Ishikawa (cell line): ENCODE data around the gene FMNL2.

ENCODE experiments used
- CEBPB ChIP-seq: IDR thresholded peaks from 2 replicates; pipeline ENCODE4 v1.6.1; 2012
- CREB1 ChIP-seq: IDR thresholded peaks from 2 replicates; pipeline ENCODE4 v1.6.1; 2012; ENCODE audit warnings: low read depth
- EGR1 ChIP-seq: IDR thresholded peaks from 2 replicates; pipeline ENCODE4 v1.6.1; 2012
- EP300 ChIP-seq: IDR thresholded peaks from 2 replicates; pipeline ENCODE4 v1.6.1; 2012; ENCODE audit warnings: borderline replicate concordance
- FOXM1 ChIP-seq: IDR thresholded peaks from 2 replicates; pipeline ENCODE4 v1.6.1; 2012; ENCODE audit warnings: low read depth, borderline replicate concordance
- MAX ChIP-seq: IDR thresholded peaks from 2 replicates; pipeline ENCODE4 v1.6.1; 2012
- NFIC ChIP-seq: IDR thresholded peaks from 2 replicates; pipeline ENCODE4 v1.6.1; 2012
- RAD21 ChIP-seq: IDR thresholded peaks from 2 replicates; pipeline ENCODE4 v1.6.1; 2012; ENCODE audit warnings: low read depth
- TAF1 ChIP-seq: IDR thresholded peaks from 2 replicates; pipeline ENCODE4 v1.6.1; 2012; ENCODE audit warnings: low read depth, mild to moderate bottlenecking
- TCF12 ChIP-seq: IDR thresholded peaks from 2 replicates; pipeline ENCODE4 v1.6.1; 2012; ENCODE audit warnings: low read depth
- TEAD4 ChIP-seq: IDR thresholded peaks from 2 replicates; pipeline ENCODE4 v1.6.1; 2012
- YY1 ChIP-seq: IDR thresholded peaks from 2 replicates; pipeline ENCODE4 v1.6.1; 2012; ENCODE audit warnings: low read depth
- ZBTB7A ChIP-seq: IDR thresholded peaks from 2 replicates; pipeline ENCODE4 v1.6.1; 2012; ENCODE audit warnings: low read depth
- TF ChIP-seq, protein P1 (sequence below): IDR thresholded peaks from 2 replicates; pipeline ENCODE4 v1.6.1; 2012
- TF ChIP-seq, protein P2 (sequence below): IDR thresholded peaks from 2 replicates; pipeline ENCODE4 v1.6.1; 2012; ENCODE audit warnings: low read depth, mild to moderate bottlenecking

FMNL2 gene

GRCh38 chr2:152477347-152478092 lies 142.5 kb downstream of the FMNL2 start:
- TF ChIP-seq TAF1 (no peak), YY1 (no peak), CEBPB (no peak), ZBTB7A (no peak), EGR1 (no peak), RAD21 (no peak), NFIC (no peak), CREB1 (no peak), EP300 (no peak), TEAD4 (no peak), FOXM1 (no peak), MAX (no peak), TCF12 (no peak)
- TF ChIP-seq, protein P1, sequence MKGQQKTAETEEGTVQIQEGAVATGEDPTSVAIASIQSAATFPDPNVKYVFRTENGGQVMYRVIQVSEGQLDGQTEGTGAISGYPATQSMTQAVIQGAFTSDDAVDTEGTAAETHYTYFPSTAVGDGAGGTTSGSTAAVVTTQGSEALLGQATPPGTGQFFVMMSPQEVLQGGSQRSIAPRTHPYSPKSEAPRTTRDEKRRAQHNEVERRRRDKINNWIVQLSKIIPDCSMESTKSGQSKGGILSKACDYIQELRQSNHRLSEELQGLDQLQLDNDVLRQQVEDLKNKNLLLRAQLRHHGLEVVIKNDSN: no peak
- TF ChIP-seq, protein P2, sequence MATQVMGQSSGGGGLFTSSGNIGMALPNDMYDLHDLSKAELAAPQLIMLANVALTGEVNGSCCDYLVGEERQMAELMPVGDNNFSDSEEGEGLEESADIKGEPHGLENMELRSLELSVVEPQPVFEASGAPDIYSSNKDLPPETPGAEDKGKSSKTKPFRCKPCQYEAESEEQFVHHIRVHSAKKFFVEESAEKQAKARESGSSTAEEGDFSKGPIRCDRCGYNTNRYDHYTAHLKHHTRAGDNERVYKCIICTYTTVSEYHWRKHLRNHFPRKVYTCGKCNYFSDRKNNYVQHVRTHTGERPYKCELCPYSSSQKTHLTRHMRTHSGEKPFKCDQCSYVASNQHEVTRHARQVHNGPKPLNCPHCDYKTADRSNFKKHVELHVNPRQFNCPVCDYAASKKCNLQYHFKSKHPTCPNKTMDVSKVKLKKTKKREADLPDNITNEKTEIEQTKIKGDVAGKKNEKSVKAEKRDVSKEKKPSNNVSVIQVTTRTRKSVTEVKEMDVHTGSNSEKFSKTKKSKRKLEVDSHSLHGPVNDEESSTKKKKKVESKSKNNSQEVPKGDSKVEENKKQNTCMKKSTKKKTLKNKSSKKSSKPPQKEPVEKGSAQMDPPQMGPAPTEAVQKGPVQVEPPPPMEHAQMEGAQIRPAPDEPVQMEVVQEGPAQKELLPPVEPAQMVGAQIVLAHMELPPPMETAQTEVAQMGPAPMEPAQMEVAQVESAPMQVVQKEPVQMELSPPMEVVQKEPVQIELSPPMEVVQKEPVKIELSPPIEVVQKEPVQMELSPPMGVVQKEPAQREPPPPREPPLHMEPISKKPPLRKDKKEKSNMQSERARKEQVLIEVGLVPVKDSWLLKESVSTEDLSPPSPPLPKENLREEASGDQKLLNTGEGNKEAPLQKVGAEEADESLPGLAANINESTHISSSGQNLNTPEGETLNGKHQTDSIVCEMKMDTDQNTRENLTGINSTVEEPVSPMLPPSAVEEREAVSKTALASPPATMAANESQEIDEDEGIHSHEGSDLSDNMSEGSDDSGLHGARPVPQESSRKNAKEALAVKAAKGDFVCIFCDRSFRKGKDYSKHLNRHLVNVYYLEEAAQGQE: no peak

- no peak for TF ChIP-seq MAX
- TF ChIP-seq ZBTB7A: no peak
- no peak for TF ChIP-seq CREB1
- TF ChIP-seq FOXM1: no peak
- TF ChIP-seq EP300: no peak
Measured at GRCh38 chr2:152479282-152479681, 144.3 kb downstream of the FMNL2 start.

DNA sequence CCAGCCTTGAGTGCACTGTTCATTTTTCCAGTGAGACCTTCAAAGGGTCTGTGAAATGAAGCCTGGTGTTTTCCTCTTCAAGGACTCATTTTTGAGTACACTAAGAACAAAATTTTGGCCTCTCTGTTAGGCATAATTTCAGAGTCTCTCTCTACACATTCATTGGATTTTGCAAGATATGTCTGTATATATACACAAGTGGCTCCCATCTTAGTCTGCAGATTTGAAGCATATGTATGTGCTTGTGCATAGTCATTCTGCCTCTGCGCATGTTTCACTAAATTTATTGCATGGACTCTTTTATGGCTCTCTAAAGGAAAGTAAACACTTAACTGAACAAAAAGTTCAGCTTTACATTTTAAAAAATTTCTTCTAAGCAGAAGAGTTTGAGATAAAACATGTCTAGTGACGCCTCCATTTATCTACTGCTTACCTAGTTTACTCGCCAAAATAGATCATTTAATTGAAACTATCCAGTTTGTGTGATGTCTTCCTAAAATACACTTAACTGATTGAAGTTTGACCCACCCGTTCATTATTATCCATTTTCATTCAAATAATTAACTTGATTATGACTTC lies 145.9 kb downstream of the FMNL2 start:
- TF ChIP-seq TEAD4 (no peak), RAD21 (no peak), YY1 (no peak), TCF12 (no peak), EGR1 (no peak), CREB1 (no peak), CEBPB (no peak), ZBTB7A (no peak), NFIC (no peak), TAF1 (no peak)
- TF ChIP-seq, protein P2: no peak
- TF ChIP-seq, protein P1: no peak

DNA sequence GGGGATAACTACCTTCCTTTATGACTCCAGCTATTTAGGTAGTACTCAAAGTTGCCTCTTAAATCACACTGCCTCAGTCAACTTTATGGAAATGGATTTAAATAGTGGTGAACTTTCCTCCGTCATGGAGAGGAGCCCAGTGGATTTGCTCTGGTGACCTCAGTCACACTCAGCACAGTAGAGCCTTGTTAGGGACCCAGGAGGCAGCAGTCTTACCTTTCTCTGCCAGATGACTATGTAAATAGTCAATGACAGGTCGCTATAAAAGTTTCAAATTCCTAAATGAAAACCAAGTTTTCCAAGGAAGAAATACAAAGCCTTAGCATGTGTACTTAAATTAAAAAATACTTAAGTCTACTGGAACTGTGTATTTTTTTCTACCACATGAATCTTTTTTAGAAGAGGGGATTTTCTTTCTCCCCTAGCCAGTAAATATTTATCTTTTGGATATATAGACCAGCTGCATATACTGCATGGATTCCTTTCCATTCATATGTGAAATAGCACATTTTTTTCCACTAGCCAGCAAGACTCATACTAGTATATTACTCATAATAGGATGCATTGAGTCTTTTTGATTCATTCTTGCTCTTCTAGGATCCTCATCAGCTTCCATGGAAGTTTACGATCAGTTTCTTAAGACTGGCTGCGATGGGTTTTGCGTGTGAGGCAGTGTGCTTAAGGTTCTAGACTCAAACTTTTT lies 147.1 kb downstream of the FMNL2 start:
- TF ChIP-seq YY1: no peak
- TF ChIP-seq, protein P2: no peak
- TF ChIP-seq EP300: no peak
- TF ChIP-seq NFIC: no peak
- TF ChIP-seq ZBTB7A: no peak
- no peak for TF ChIP-seq TCF12
- TF ChIP-seq, protein P1: no peak
- TF ChIP-seq CEBPB: no peak
- TF ChIP-seq TAF1: no peak
- TF ChIP-seq EGR1: no peak
- no peak for TF ChIP-seq RAD21
- no peak for TF ChIP-seq FOXM1
- no peak for TF ChIP-seq TEAD4
- no peak for TF ChIP-seq MAX
